HS-5 (cell line): ENCODE data around the gene MTM1.

Source experiments
- DNase-seq: peaks from one replicate; pipeline ENCODE4 v3.0.0-alpha.2; 2012; ENCODE audit warnings: low read depth

The MTM1 gene

GRCh38 chrX:150568320-150569154 lies at the start of gene MTM1:
Gene MTM1, plus strand, starts transcription at chrX:150568621. Its CDS starts 23,994 bp downstream, at chrX:150592615.
- peak; percentile 53 for DNase-seq

GRCh38 chrX:150522494-150522893 lies 45.9 kb upstream of the MTM1 start:
- no peak for DNase-seq

- no peak for DNase-seq
Measured at GRCh38 chrX:150525061-150525919, 43.1 kb upstream of the MTM1 start.

GRCh38 chrX:150526692-150527091 lies 41.7 kb upstream of the MTM1 start:
- DNase-seq: no peak

GRCh38 chrX:150527108-150527507 lies 41.3 kb upstream of the MTM1 start:
- DNase-seq: no peak

- no peak for DNase-seq
Measured at GRCh38 chrX:150529587-150529986, 38.8 kb upstream of the MTM1 start.

GRCh38 chrX:150530821-150531220 lies 37.6 kb upstream of the MTM1 start:
- no peak for DNase-seq

GRCh38 chrX:150531467-150531866 lies 37.0 kb upstream of the MTM1 start:
- no peak for DNase-seq

GRCh38 chrX:150533863-150534262 lies 34.6 kb upstream of the MTM1 start:
- no peak for DNase-seq

GRCh38 chrX:150536455-150537116 lies 31.8 kb upstream of the MTM1 start:
- no peak for DNase-seq

- DNase-seq: no peak
Measured at GRCh38 chrX:150537851-150538250, 30.6 kb upstream of the MTM1 start.

GRCh38 chrX:150540965-150541364 lies 27.5 kb upstream of the MTM1 start:
- DNase-seq: no peak

GRCh38 chrX:150542846-150543229 lies 25.6 kb upstream of the MTM1 start:
- no peak for DNase-seq

GRCh38 chrX:150543230-150544155 lies 24.9 kb upstream of the MTM1 start:
- no peak for DNase-seq

- DNase-seq: no peak
Measured at GRCh38 chrX:150544222-150544787, 24.1 kb upstream of the MTM1 start.

- DNase-seq: no peak
Measured at GRCh38 chrX:150544835-150545770, 23.3 kb upstream of the MTM1 start.

GRCh38 chrX:150546711-150547153 lies 21.7 kb upstream of the MTM1 start:
- DNase-seq: no peak

GRCh38 chrX:150547375-150548115 lies 20.9 kb upstream of the MTM1 start:
- DNase-seq: no peak

- DNase-seq: no peak
Measured at GRCh38 chrX:150548251-150548650, 20.2 kb upstream of the MTM1 start.
